ENCODE results near the gene RANBP6. TPM values are rescaled to one million over a fixed set of nuclear protein-coding genes. Genes with fewer than 3 reads are reported as not detected.
"Not testable (repeated sequence)": the region's sequence is repeated elsewhere in the genome, so short reads cannot be mapped to it uniquely, and the experiment has no call there.

Gene RANBP6
- 10 to 100 TPM; 28.4 to 38.6 (median 33.8) TPM for polyA plus RNA-seq (ENCODE audit: insufficient read length in 4 of 4)

DNA sequence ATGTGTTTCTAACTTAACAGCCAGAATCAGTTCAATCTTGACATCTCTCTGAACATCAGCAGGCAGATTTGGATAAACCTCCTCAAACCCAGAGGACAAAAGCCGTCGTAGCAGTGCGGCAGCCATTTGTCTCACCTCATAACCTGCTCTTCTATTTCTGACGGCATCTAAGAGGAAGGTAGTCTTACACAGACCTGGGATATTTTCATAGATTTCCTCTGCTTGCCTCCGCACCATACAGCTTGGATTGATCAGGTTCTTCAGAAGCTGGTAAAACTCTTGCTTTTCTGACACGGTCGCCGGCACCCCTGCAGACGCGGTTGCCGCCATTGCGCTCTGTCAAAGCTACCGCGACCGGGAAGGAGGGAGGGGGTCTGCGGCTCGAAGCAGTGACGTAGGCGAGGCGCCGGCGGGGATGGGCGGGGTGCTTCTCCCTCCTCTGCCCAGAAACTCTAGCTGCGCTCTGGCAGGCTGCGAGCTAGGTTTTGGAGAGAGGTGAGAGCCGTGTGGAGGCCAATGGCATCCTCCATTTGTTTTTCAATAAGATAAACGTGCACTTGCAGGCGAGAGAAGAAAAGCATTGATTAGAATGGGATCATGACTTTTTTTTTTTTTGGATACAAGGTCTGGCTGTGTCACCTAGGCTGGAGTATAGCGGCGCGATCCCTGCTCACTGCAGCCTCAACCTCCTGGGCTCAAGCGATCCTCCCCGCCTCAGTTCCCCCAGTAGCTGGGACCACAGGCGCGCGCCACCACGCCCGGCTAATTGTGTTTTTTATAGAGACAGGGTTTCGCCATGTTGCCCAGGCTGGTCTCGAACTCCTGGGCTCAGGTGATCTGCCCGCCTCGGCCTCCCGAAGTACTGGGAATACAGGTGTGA lies at the start of gene RANBP6:
RANBP6 (minus strand) TSS at position 347 of the 880 bp plus-strand sequence; CDS start at position 330, 17 bp downstream.
- DNase-seq (ENCODE audit: low read depth in 4 of 4, low spot score in 3 of 4): peak; percentile 70 to 87 (median 81)

DNA sequence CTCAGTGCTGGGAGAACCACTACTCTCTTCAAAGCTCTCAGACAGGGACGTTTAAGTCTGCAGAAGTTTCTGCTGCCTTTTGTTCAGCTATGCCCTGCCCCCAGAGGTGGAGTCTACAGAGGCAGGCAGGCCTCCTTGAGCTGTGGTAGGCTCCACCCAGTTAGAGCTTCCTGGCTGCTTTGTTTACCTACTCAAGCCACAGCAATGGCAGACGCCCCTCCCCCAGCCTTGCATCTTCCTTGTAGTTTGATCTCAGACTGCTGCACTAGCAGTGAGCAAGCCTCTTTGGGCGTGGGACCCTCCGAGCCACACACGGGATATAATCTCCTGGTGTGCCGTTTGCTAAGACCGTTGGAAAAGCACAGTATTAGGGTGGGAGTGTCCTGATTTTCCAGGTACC lies 47.7 kb upstream of the RANBP6 start:
- not testable (repeated sequence) for DNase-seq (ENCODE audit: low read depth in 4 of 4, low spot score in 3 of 4)

DNA sequence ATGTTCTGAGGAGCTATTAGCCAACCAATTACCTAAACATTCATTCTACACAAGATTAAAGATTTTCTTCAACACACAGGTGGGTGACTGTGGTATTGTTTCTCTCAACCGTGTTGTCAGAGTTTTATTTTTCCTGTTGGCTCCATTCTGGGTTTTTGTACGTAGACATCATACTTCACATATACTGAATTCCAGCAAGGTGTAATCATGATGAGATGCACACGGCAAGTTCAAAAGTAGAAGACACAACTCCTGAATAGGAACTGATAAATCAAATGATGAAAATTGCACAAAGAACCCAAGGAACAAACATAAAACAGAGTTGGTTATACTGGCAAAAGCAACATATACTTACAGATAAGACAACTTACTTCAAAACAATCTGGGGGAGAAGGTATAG lies 40.2 kb upstream of the RANBP6 start:
- DNase-seq (ENCODE audit: low read depth in 4 of 4, low spot score in 3 of 4): no peak

DNA sequence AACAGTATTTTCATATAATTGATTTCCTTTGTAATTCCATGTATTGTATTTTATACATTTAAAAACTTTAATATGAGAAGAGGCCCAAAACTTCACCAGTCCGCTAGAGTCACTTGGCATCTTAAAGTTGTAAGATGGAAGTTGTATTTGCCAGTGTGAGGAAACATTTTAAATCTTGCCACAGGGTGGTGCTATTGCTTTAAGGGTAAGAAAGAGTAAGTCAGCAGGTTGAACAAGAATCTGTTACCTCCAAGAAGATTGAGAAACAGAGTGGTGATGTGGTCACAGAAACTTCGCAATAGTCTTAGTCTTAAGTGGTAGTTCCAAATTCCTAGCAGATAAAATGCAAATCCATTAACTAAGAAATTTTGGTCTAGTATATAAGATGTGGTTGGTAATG lies 39.8 kb upstream of the RANBP6 start:
- peak; percentile 31 to 53 (median 42) for DNase-seq (ENCODE audit: low read depth in 4 of 4, low spot score in 3 of 4)

DNA sequence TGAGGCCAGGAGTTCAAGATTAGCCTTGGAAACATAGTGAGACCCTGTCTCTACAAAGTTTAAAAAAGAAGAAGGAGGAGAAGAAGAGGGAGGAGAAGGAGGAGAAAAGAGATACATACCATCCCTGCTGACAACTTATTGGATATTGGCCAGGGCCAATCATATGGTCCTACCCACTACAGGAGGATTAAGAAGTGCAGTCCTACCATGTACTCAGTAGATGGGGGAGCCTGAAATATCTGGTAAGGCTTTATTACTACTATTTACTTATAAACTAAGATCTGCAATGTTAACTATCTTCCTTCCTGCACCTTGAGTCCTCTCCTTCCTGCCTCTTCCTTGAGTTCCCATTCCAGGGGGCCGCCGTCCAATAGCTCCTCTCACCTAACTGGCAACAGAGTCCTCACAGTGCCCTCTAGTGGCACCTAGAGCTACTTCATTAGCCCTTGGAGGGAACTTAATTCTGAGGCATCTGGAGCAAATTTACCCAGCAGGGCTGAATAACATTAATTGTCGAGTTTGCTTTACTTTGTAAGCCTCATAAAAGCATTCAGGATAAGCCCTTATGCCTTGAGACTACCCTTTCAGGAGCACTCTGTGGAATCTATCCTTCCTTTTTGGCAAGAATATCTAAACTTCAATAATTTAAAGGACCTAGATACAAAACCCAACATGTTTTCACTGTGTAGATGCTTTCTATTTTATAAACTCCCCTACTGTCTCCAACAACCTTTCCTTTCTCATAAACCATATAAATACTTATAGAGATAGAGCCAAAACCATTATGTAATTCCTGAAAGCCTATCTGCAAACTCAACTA lies 39.1 kb upstream of the RANBP6 start:
- DNase-seq (ENCODE audit: low read depth in 4 of 4, low spot score in 3 of 4): peak; percentile 53 to 65 (median 56)

DNA sequence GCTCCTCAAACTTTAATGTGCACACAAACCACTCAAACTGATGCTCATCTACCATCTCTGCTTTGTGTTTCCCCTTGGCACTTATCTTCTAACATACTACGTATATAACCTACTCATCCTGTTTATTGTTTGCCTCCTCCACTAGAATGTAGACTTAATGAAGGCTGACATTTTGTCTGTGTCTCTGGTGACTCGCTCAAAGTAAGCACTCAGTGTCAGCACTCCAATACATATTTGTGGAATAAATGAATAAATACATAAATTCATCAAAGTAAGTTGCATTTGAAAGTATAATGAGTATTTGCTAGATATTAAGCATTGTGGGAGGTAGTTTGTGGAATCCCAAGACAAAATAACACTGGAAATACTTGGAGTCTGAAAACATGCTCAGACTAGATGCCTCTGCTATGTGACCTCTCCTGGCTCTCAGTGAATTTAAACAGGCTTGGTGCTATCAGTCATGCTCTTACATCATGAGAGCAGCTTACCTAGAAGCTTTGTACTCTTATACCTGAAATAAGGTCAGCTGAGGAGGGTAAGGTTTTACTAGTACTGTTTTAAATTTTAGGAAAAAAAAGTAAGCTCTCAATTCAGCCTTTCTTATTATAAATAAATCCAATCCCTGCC lies 37.0 kb upstream of the RANBP6 start:
- DNase-seq (ENCODE audit: low read depth in 4 of 4, low spot score in 3 of 4): no peak

DNA sequence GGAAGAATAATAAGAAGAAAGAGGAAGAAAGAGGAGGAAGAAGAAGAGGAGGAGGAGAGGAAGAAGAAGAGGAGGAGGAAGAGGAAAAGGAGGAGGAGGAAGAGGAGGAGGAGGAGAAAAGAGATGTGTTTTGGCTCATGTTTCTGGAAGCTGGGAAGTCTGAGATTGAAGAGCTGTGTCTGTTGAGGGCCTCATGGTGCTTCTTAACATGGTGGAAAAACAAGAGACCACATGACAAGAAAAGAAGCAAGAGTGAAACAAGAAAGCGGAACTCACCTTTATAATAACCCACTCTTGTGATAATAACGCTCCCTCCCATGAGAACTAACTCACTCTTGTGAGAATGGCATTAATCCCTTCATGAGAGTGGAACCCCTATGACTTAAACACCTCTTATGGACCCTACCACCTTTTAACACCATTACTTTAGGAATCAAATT lies 36.1 kb upstream of the RANBP6 start:
- no peak for DNase-seq (ENCODE audit: low read depth in 4 of 4, low spot score in 3 of 4)

DNA sequence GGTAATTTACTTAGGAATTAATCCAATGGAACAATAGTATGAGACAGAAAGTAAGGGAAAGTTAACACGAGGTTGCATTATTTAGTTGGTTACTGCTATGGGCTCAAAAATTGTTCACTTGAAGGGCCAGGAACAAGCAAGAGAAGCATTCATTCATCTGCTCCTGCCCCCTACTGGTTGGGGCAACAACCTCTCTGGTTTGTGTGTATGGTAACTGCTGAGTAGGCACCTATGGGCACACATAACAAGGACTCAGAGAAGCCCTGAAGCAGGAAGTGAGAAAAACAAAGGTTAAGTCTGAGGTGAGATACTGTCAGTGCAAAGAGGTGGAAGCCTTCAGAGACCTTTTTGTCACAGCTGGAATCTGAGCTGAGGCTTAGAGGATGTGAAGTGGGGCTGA lies 34.4 kb upstream of the RANBP6 start:
- DNase-seq (ENCODE audit: low read depth in 4 of 4, low spot score in 3 of 4): no peak

DNA sequence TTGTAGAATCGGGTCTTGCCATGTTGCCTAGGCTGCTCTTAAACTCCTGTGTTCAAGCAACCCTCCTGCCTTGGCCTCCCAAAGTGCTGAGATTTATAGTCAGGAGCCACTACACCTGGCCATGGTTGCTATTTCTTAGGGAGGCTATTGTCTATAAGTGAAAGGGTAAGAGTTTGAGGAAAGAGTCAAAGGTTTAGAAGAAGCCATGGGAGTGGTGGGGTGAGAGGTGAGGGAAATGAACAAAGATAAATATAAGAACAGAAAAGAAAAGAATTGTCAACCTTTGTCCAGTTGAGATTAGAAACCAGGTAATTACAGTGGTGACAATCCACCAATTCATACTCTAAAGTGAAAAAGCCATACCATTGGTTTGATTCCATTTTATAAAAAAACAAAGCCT lies 32.6 kb upstream of the RANBP6 start:
- no peak for DNase-seq (ENCODE audit: low read depth in 4 of 4, low spot score in 3 of 4)

DNA sequence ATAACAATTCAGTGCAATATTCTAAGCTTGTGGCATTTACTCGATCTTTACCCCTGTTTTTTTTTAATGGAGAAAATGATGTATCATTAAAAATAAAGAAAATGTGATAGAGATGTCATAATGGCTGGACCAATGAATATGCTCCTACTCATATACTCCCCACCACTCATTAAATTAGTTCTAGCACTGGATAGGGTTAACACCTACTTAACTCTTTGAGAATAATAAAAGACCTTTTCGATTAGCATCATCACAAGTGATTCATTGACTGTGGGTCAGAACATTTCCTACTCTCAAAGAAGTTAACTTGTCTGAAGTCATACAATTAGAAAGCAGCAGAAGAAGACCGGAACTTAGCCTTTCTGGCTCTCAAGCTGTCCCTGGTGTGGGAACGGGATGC lies 31.6 kb upstream of the RANBP6 start:
- no peak for DNase-seq (ENCODE audit: low read depth in 4 of 4, low spot score in 3 of 4)

DNA sequence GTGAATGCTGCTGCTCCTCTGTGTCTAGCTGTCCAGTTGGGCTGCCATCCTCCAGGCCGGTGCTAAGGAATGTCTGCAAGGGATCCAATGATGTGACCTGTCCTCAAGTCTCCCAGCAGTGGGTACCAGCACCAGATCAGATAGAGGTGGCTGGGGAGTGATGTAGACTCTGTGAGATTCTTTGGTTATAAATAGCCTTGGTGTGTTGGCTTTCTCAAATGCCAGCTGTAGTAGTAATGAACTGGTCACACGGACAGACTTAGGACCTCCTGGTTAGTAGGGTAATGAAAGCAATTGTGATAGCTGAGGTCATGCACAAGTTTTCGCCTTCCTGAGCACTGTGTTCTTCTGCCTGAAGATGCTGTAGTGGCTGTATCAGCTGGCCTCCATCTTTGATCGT lies 29.9 kb upstream of the RANBP6 start:
- DNase-seq (ENCODE audit: low read depth in 4 of 4, low spot score in 3 of 4): no peak

DNA sequence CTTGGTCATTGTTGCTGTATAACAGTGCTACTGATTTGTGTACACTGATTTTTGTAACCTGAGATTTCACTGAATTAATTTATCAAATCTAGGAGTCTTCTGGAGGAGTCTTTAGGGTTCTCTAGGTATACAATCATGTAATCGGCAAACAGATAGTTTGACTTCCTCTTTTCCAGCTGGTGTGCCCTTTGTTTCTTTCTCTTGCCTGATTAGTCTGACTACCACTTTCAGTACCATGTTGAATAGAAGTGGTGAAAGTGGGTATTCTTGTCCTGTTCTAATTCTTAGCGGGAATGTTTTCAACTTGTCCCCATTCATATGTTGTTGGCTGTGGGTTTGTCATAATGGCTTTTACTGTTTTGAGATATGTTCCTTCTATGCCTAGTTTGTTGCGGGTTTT lies 24.7 kb upstream of the RANBP6 start:
- no peak for DNase-seq (ENCODE audit: low read depth in 4 of 4, low spot score in 3 of 4)

DNA sequence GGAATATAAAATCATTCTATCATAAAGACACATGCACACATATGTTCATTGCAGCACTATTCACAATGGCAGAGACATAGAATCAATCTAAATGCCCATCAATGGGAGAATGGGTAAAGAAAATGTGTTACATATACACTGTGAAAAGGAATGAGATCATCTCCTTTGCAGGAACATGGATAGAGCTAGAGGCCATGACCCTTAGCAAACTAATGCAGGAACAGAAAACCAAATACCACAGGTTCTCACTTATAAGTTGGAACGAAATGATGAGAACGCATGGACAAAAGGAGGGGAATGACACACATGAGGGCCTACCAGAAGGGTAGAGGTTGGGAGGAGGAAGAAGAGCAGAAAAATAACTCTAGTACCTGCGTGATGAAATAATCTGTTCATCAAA lies 21.0 kb upstream of the RANBP6 start:
- no peak for DNase-seq (ENCODE audit: low read depth in 4 of 4, low spot score in 3 of 4)

DNA sequence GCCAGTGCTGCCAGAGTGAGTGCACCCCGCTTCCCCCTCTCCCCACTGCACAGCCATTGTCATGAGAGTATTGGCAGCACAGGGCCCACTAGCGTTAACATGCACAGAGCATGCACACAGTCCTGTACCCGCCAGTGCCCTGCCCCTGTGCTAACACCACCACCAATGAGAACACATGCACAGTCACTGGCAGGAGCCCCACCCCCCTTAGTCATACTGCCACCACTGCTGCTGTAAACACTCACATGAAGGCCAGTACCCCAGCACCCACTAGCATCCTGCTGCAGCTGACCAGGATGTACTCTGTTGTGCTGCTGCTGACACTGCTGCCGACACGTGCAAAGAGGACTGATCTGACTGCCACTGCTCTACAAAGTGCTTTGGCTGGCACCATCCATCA lies 19.5 kb upstream of the RANBP6 start:
- DNase-seq (ENCODE audit: low read depth in 4 of 4, low spot score in 3 of 4): no peak

DNA sequence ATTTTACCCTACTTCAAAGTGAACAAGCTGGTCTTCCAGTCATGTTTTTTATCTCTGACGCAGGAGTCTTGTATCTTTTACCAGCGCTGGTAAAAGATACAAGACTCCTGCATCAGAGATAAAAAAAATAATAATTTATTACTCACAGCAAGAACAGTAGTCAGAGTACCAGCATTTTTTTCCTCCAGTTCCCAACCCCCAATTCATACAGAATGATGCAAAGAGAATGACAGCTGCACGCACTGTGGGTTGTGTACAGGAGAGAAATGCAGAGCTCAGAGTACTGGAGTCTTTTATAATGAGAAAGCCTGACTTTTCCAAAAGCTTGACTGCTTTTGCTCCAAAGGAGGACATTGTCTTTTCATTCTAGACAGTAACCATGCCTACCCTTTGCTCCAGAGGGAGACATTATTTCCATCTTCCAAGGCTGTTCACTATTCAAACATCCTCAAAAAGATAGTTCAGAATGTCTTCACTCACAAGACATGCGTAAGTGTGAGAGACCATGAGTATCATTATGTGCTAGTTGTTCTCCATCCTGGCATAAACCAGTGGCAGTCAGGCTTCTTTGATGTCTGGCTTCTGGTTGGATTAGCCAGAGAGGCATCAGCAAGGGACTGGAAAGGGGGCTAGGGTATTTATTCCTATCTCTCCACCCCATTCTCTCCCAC lies 14.3 kb upstream of the RANBP6 start:
- no peak for DNase-seq (ENCODE audit: low read depth in 4 of 4, low spot score in 3 of 4)

DNA sequence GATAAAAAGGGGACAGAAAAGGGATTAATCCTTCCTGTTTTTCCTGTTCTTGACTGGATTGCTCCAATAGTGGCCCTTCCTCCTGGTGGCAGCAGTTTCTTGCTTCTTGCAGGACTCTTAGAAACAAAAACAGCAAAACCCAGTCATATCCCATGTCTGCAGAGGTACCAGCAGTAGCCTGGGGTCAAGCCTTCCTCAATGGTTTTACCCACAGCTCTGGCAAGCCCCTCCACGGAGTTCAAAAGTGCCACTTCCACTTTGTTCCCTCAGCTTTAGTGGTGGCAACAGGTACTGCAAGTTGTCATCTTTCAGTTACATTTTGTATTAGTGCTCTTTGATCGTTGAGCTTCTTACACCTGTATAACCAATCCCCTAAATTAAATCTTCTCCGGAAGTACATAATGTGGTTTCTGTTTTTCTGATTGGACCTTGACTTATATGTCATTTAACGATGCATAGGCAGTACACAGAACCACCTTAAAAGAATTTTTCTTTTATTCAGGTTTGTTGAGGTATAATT lies 8.7 kb upstream of the RANBP6 start:
- no peak for DNase-seq (ENCODE audit: low read depth in 4 of 4, low spot score in 3 of 4)

DNA sequence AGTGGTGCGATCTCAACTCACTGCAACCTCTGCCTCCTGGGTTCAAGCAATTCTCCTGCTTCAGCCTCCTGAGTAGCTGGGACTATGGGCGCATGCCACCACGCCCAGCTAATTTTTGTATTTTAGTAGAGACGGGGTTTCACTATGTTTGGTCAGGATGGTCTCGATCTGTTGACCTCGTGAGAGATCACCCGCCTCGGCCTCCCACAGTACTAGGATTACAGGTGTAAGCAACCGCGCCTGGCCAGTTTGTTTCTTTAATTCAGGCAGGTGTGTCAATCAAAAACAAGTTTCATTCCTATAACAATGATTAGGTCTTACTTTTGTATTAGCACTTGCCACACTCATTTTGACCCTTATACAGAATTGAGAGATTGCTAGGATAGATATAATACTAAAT lies 1.6 kb upstream of the RANBP6 start:
- not testable (repeated sequence) for DNase-seq (ENCODE audit: low read depth in 4 of 4, low spot score in 3 of 4)

DNA sequence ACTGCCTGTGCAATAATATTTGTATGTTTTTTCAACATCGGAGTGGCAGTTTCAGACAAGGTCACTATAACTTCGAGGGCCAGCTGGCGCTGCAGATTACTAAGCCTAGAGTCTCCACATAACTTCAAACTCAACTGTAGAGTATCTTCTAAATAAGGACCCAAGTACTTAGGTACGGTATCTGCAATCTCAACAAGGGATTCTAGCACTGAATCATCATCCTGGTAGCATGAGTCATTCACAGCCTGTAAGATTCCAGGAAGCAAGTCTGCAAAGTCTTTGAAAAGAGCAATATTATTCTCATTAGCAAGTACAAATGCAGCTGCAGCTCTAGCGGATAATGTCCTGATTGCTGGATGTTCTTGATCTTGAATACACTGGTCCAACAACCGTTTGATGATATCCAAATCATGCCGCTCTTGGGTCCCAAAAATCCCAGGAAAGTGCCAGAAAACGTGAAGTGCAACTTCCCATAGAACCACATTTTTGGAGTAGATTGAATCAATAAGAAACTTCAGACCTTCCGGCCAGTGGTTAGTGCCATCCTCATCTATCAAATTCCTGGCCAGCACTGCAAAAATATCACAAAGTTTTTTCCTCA lies 654 bp downstream of the RANBP6 start:
- no peak for DNase-seq (ENCODE audit: low read depth in 4 of 4, low spot score in 3 of 4)

DNA sequence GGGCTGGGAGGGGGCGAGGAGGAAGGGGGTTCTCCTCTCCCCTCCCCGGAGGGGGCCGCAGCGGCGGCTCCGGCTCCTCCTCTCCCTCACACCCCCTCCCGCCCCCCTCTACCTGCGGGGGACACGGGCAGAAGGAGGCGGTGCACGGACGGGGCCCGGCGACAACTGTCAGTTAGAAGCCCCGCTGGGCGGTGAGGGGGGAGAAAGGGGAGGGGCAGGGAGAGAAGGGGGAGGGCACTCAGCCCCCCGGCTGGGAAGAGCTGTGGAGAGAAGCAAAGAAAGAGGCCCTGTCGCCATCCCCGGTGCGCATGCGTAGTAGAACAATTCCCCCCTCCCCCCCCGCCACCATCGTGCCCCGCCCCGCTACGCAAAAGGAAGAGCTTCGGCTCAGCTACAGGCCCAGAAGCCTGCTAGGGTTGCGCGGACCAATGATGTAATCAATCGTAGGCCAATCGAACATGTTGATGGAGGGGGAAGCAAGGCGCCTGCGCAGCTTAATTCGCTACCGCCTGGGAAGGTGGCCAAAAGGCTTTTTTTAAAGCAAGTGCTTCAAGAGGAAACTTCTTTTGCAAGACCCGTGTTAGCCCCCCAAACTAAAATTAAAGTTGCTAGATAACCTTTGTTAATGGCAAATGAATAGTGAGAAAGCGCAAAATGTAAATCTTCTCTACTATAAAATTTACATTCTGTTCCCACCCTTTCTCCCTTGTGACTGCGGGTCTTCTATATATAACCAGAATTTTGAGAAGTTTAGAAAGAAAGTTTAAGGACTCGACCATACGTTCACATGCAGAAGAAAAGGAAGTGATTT lies 7.0 kb downstream of the RANBP6 start:
- DNase-seq (ENCODE audit: low read depth in 4 of 4, low spot score in 3 of 4): peak; percentile 88 to 96 (median 95)

Data from right renal pelvis (tissue), 4 donors.